NCI-H2081 (cell line): ENCODE data around the gene AMH.

Source experiments
- DNase-seq, 2 experiments: peaks; one replicate each; lab custom pipeline; 2025; lab: John Stamatoyannopoulos, UW

Gene AMH

GRCh38 chr19:2235381-2236063 is 13.6 kb upstream of the AMH start:
- DNase-seq = peak; percentile 80 to 85

DNA sequence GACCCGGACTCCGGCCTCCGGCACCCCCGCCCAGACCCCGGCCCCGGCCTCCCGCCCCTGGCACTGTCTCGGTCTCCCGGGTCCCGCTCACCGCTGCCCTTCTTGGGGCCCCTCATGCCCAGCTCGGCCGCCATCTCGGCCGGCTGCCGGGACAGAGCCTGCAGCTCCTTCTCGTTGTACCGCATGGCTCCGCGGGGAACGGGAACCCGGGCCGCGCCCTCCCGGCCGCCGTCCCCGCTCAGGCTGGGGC is 13.1 kb upstream of the AMH start:
- no peak for DNase-seq

DNA sequence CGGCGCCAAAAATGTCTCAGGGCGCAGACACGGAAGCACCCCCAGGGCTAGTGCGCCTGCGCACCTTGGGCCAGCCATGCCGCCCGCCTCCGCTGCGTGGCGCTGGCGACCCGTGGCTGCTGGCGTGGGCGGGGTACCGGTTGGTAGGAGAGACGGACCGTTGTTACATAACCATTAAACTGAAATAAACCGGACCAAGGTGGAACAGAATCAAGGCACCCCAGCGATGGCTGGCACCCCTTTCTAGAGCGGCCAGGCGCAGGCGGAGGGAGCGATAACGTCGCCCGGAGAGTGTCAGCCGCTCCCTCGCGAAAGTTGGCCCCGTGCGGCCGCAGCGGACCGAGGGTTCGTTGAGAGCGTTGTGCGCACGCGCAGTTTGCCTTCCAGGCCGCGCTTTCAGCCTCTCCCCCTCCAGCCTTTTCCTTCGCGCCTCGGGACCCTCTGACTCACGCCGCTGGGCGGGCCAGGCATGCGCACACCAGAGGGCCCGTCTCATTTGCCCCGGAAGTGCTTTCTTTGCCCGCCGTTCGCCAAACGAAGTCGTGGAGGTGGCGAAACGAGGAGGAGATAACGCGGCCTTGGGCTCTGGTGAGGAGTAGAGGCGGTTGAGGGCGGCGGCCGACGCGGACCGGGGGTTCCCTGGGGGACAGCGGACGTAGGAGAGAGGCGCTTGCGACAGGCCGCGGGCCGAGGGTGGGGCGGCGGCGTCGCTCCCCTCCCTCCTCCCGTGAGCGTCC is 12.6 kb upstream of the AMH start, which contains the start of the genes PLEKHJ1 and SF3A2:
Gene PLEKHJ1, minus strand, starts transcription at position 16 of the 737 bp plus-strand sequence. CDS start 81 bp downstream, outside the sequence.
Gene SF3A2, plus strand, starts transcription at position 511 of the 737 bp plus-strand sequence. CDS start 6,595 bp downstream, outside the sequence.
- peak; percentile 97 for DNase-seq

GRCh38 chr19:2237051-2237868 is 11.9 kb upstream of the AMH start:
- peak in 1 of 2 experiments; percentile 72 for DNase-seq

DNA sequence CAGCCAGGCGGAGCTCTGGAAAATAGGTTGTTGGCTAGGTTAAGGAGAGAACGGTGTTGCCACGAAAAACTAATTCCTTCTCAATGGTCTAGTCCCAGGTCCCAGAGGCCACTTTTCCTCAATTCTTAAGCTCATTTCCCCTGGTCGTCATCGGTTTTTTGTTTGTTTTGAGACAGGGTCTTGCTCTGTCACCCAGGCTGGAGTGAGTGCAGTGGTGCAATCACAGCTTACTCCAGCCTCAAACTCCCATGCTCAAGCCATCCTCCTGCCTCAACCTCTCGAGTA is 11.3 kb upstream of the AMH start:
- DNase-seq = no peak

GRCh38 chr19:2239173-2239572 is 9.9 kb upstream of the AMH start:
- no peak for DNase-seq

DNA sequence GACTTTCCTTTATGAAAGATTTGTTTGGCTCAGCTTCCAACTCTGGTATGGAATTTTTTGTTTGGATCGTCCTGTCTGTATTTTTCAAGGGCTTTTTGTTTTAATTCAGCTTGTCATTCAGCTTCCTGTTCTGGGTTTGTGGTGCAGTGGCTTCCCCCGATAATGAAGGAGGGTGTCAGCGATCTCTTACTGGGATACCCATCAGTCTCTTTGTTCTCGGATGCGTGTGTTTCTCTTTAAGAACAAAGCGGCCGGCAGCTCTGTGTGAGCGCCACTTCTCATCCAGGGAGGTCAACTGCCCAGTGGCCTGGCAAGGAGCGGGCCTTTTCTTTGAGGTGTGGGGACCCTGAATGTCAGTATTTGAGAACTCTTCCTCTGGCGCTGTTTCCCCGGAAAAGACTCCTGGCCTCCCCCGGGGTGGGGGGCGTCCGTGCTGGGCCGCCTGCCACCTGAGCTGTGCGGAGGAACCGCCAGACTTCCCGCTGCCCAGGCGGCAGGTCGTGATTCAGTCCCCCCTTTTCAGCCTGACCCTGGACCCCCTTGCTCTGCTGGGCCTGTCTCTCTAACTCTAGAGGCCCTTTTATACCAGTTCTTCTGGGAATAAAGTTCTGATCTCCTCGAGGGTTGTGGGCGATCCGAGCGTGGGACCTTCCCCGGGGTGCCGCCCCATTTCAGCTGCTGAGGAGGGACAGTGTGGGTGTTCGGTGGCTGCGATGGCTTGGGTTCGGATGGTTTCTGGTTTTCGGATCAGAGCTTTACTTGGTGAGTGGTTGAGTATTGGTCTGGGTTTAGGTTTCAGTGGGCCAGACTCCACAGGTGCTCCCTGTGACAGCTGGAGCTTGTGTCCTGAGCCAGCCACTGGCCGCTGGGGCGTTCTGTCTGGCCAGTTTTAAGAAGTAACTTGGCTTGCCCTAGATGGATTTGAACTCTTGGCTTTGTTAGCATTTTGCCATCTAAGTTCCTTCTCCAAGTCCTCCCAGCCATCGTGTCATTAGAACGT is 9.1 kb upstream of the AMH start:
- no peak for DNase-seq

DNA sequence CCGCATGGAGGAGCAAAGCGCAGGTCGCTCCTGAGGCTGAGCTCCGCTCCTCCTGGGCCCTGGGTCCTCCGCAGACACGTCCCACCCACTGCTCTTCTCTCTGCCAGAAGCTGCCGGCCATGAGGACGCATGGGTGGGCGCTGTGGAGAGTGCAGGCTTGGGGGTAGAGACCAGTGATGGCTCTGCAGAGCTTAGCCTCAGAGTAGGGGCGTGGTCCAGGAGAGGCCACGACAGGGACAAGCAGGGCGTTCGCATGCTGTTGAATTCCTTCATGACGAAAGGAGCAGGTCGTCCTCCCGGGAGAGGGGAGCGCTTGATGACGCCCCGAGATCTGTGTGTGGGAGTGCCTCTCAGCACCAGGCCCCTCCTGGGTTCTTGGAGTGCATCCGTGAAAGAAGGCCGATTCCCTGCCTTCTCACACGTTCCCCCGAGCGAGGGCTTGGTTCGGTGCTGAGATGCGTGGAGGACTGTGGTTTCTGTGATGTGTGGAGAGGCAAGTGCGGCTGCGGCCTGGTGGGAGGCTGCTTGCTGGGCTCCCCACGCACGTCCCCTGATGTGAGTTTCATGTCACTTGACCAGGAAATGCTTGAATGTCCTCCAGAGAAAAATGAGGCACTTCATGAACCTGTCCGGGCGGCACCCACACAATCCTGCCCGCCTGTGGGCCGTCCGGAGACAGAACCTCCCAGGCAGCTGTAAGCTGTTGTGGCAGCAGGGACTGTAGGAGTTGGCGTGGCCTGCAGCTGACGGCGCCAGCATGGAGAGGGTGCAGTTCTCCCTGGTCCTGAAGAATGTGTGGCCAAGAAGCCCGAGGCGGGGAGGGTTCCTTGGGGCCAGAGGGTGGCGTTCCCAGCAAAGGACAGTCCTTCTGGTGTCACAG is 8.0 kb upstream of the AMH start:
- DNase-seq = no peak

DNA sequence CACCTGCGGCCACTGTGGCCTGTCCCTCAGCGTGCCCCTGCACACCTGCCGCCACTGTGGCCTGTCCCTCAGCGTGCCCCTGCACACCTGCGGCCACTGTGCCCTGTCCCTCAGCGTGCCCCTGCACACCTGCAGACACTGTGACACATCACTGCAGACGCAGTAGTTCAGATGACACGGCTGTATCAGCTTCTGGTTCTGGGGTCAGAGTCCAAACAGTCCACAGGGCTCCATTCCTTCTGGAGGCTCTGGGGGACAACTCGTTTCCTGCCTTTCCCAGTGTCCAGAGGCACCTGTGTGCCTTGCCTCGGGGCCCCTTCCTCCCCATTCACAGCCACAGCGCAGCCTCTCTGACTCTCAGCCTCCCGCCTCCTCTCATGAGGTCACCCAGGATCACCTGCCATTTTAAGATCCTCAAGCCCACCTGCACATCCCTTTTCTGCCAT is 7.0 kb upstream of the AMH start:
- DNase-seq = no peak

- no peak for DNase-seq
Observed at GRCh38 chr19:2242816-2243215, 6.3 kb upstream of the AMH start.

GRCh38 chr19:2243274-2244124 is 5.6 kb upstream of the AMH start:
- no peak for DNase-seq

- no peak for DNase-seq
Observed at GRCh38 chr19:2244125-2244411, 5.1 kb upstream of the AMH start.

- DNase-seq = no peak
Observed at GRCh38 chr19:2244486-2244885, 4.6 kb upstream of the AMH start.

DNA sequence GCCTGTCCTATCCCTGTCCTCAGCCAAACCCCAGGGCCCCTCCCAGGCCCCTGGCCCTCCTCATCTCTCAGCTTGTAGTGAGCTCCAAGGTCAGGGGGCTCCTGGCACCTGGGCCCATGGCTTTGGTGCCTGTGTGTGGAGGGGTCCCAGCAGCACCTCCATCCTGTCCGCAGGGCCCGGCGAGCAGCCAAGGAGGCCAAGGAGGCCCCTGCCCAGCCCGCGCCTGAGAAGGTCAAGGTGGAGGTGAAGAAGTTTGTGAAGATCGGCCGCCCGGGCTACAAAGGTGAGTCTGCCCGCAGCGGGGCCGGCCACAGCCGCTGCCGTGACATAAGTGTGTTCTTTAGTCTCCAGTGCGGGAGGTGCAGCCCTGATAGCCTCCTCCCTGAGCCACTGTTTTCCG is 3.9 kb upstream of the AMH start:
- no peak for DNase-seq

GRCh38 chr19:2246014-2246620 is 3.0 kb upstream of the AMH start:
- no peak for DNase-seq

- DNase-seq = no peak
Observed at GRCh38 chr19:2246801-2247361, 2.2 kb upstream of the AMH start.

GRCh38 chr19:2247433-2248101 is 1.6 kb upstream of the AMH start:
- no peak for DNase-seq

DNA sequence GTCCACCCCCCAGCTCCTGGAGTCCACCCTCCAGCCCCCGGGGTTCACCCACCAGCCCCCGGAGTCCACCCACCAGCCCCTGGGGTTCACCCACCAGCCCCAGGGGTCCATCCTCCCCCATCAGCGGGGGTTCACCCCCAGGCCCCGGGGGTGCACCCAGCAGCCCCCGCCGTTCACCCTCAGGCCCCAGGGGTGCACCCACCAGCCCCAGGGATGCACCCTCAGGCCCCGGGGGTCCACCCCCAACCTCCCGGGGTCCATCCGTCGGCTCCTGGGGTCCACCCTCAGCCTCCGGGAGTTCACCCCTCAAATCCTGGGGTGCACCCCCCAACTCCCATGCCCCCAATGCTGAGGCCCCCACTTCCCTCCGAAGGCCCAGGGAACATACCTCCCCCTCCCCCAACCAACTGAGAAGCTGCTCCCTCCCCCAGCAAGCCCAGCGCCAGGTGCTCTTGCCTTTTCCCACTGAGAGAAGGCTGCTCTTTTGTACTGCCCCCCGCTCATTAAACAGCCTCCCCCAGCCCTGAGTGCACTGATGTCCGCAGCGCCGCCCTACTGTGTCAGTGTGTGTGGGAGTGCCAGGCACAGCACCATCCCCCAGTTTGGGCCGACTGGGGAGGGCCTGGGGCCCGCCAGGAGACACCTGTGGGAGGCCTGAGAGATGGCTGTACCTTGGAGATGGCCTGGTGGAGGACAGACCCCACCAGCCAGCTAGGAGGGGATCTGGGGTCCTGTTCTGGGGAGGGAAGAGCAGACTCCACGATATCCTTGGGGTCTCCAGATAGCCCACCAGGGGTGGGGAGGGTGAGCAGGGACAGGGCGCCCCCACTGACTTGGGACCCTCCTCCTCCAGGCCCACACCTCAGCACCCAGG is 750 bp upstream of the AMH start:
- peak in 1 of 2 experiments; percentile 23 for DNase-seq
